ENCODE data around the gene RAX2. TPM values are rescaled to one million over a fixed set of nuclear protein-coding genes. Genes with fewer than 3 reads are reported as not detected.
A peak's percentile ranks its signal among the peaks of the same experiment; 100 is the strongest.

RAX2 gene
- total RNA-seq, 1 donor from 2014 or later, result not detected

- Histone ChIP-seq H3K4me3 (ENCODE audit: low read length in 3 of 3) (no peak overlapping the region), H3K9ac (ENCODE audit: low read depth in 1 of 3, low read length in 3 of 3) (no peak overlapping the region), H3K9me3 (ENCODE audit: control insufficient read depth in 3 of 3, low read length in 3 of 3) (no peaks in the 10 kb centered on the region), H3K4me1 (ENCODE audit: control insufficient read depth in 3 of 3, insufficient read depth in 3 of 3, low read length in 3 of 3) (no peaks in the 10 kb centered on the region), H3K27ac (ENCODE audit: low read depth, low read length) (no peak overlapping the region), H3K27me3 (ENCODE audit: control insufficient read depth in 3 of 3, insufficient read depth in 3 of 3, low read length in 3 of 3) (peaks cover 19 to 23% (median 22%) of the 10 kb centered on the region in 3 donors), H3K36me3 (ENCODE audit: control insufficient read depth in 3 of 3, insufficient read depth in 3 of 3, low read length in 3 of 3) (no peaks in the 10 kb centered on the region)
Observed at GRCh38 chr19:3737487-3738205, 34.4 kb downstream of the RAX2 start.

DNA sequence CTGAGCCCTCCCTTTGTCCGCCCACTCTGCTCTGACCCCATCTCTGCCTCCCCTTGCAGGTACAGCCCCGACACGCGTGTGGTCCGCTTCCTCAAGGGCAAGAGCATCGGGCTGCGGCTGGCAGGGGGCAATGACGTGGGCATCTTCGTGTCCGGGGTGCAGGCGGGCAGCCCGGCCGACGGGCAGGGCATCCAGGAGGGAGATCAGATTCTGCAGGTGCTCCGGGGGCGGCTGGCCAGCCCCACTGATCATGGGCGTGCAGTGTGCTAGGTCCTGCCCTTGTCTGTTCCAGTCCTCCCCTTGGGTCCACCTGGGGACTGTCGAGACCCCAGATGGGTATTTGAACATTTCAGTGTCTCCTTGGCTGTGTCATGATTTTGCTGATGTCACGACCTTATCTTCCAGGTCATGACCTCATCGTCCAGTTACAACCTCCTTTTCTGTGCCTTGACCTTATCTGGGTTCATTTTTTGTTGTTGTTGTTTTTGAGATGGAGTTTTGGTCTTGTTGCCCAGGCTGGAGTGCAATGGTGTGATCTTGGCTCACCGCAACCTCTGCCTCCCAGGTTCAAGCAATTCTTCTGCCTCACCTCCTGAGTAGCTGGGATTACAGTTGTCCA is 35.8 kb downstream of the RAX2 start:
- H3K27ac ChIP-seq (ENCODE audit: low read depth, low read length), result no peak overlapping the region
- no peaks in the 10 kb centered on the region for H3K9me3 ChIP-seq (ENCODE audit: control insufficient read depth in 3 of 3, low read length in 3 of 3)
- no peak overlapping the region for H3K9ac ChIP-seq (ENCODE audit: low read depth in 1 of 3, low read length in 3 of 3)
- no peaks in the 10 kb centered on the region for H3K4me1 ChIP-seq (ENCODE audit: control insufficient read depth in 3 of 3, insufficient read depth in 3 of 3, low read length in 3 of 3)
- peaks cover 19 to 23% (median 22%) of the 10 kb centered on the region in 3 donors for H3K27me3 ChIP-seq (ENCODE audit: control insufficient read depth in 3 of 3, insufficient read depth in 3 of 3, low read length in 3 of 3)
- no peaks in the 10 kb centered on the region for H3K36me3 ChIP-seq (ENCODE audit: control insufficient read depth in 3 of 3, insufficient read depth in 3 of 3, low read length in 3 of 3)
- no peak overlapping the region for H3K4me3 ChIP-seq (ENCODE audit: low read length in 3 of 3)

DNA sequence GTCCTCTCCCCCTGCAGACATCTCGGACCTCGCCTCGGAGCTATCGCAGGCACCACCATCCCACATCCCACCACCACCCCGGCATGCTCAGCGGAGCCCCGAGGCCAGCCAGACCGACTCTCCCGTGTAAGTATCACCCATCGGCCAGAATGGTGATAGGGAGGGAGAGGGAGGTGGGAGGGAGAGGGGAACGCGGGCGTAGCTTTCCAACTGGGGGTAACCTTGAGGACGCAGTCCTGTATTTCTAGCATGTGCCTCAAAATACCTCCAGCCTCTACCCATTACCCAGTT is 37.8 kb downstream of the RAX2 start:
- Histone ChIP-seq H3K4me3 (ENCODE audit: low read length in 3 of 3) (no peak overlapping the region), H3K9me3 (ENCODE audit: control insufficient read depth in 3 of 3, low read length in 3 of 3) (no peaks in the 10 kb centered on the region), H3K36me3 (ENCODE audit: control insufficient read depth in 3 of 3, insufficient read depth in 3 of 3, low read length in 3 of 3) (no peaks in the 10 kb centered on the region), H3K9ac (ENCODE audit: low read depth in 1 of 3, low read length in 3 of 3) (no peak overlapping the region), H3K27ac (ENCODE audit: low read depth, low read length) (no peak overlapping the region), H3K27me3 (ENCODE audit: control insufficient read depth in 3 of 3, insufficient read depth in 3 of 3, low read length in 3 of 3) (peaks cover 19 to 23% (median 22%) of the 10 kb centered on the region in 3 donors), H3K4me1 (ENCODE audit: control insufficient read depth in 3 of 3, insufficient read depth in 3 of 3, low read length in 3 of 3) (no peaks in the 10 kb centered on the region)

GRCh38 chr19:3733549-3734309 is 38.3 kb downstream of the RAX2 start:
- no peak overlapping the region for H3K4me3 ChIP-seq (ENCODE audit: low read length in 3 of 3)
- H3K4me1 ChIP-seq (ENCODE audit: control insufficient read depth in 3 of 3, insufficient read depth in 3 of 3, low read length in 3 of 3), result no peaks in the 10 kb centered on the region
- H3K36me3 ChIP-seq (ENCODE audit: control insufficient read depth in 3 of 3, insufficient read depth in 3 of 3, low read length in 3 of 3), result no peaks in the 10 kb centered on the region
- no peak overlapping the region for H3K27ac ChIP-seq (ENCODE audit: low read depth, low read length)
- no peaks in the 10 kb centered on the region for H3K9me3 ChIP-seq (ENCODE audit: control insufficient read depth in 3 of 3, low read length in 3 of 3)
- H3K9ac ChIP-seq (ENCODE audit: low read depth in 1 of 3, low read length in 3 of 3), result no peak overlapping the region
- H3K27me3 ChIP-seq (ENCODE audit: control insufficient read depth in 3 of 3, insufficient read depth in 3 of 3, low read length in 3 of 3), result peaks cover 19 to 23% (median 22%) of the 10 kb centered on the region in 3 donors

- Histone ChIP-seq H3K4me3 (ENCODE audit: low read length in 3 of 3) (no peak overlapping the region), H3K27ac (ENCODE audit: low read depth, low read length) (no peak overlapping the region), H3K36me3 (ENCODE audit: control insufficient read depth in 3 of 3, insufficient read depth in 3 of 3, low read length in 3 of 3) (no peaks in the 10 kb centered on the region), H3K27me3 (ENCODE audit: control insufficient read depth in 3 of 3, insufficient read depth in 3 of 3, low read length in 3 of 3) (peaks cover 9 to 16% (median 9%) of the 10 kb centered on the region in 3 donors), H3K9ac (ENCODE audit: low read depth in 1 of 3, low read length in 3 of 3) (no peak overlapping the region), H3K4me1 (ENCODE audit: control insufficient read depth in 3 of 3, insufficient read depth in 3 of 3, low read length in 3 of 3) (no peaks in the 10 kb centered on the region), H3K9me3 (ENCODE audit: control insufficient read depth in 3 of 3, low read length in 3 of 3) (no peaks in the 10 kb centered on the region)
Observed at GRCh38 chr19:3732108-3732507, 39.9 kb downstream of the RAX2 start.

GRCh38 chr19:3730457-3730958 is 41.5 kb downstream of the RAX2 start:
- no peaks in the 10 kb centered on the region for H3K36me3 ChIP-seq (ENCODE audit: control insufficient read depth in 3 of 3, insufficient read depth in 3 of 3, low read length in 3 of 3)
- no peaks in the 10 kb centered on the region for H3K9me3 ChIP-seq (ENCODE audit: control insufficient read depth in 3 of 3, low read length in 3 of 3)
- H3K4me1 ChIP-seq (ENCODE audit: control insufficient read depth in 3 of 3, insufficient read depth in 3 of 3, low read length in 3 of 3), result no peaks in the 10 kb centered on the region
- H3K27ac ChIP-seq (ENCODE audit: low read depth, low read length), result no peak overlapping the region
- H3K27me3 ChIP-seq (ENCODE audit: control insufficient read depth in 3 of 3, insufficient read depth in 3 of 3, low read length in 3 of 3), result peaks cover 2 to 14% (median 5%) of the 10 kb centered on the region in 3 donors
- H3K9ac ChIP-seq (ENCODE audit: low read depth in 1 of 3, low read length in 3 of 3), result no peak overlapping the region
- H3K4me3 ChIP-seq (ENCODE audit: low read length in 3 of 3), result no peak overlapping the region

GRCh38 chr19:3725640-3726310 is 46.3 kb downstream of the RAX2 start:
- Histone ChIP-seq H3K9me3 (ENCODE audit: control insufficient read depth in 3 of 3, low read length in 3 of 3) (no peaks in the 10 kb centered on the region), H3K27ac (ENCODE audit: low read depth, low read length) (no peak overlapping the region), H3K4me1 (ENCODE audit: control insufficient read depth in 3 of 3, insufficient read depth in 3 of 3, low read length in 3 of 3) (peaks cover 0 to 7% (median 2%) of the 10 kb centered on the region in 3 donors), H3K27me3 (ENCODE audit: control insufficient read depth in 3 of 3, insufficient read depth in 3 of 3, low read length in 3 of 3) (peaks cover 20 to 35% (median 25%) of the 10 kb centered on the region in 3 donors), H3K36me3 (ENCODE audit: control insufficient read depth in 3 of 3, insufficient read depth in 3 of 3, low read length in 3 of 3) (no peaks in the 10 kb centered on the region), H3K9ac (ENCODE audit: low read depth in 1 of 3, low read length in 3 of 3) (peak overlapping the region in 1 of 3 donors; percentile 33), H3K4me3 (ENCODE audit: low read length in 3 of 3) (no peak overlapping the region)

DNA sequence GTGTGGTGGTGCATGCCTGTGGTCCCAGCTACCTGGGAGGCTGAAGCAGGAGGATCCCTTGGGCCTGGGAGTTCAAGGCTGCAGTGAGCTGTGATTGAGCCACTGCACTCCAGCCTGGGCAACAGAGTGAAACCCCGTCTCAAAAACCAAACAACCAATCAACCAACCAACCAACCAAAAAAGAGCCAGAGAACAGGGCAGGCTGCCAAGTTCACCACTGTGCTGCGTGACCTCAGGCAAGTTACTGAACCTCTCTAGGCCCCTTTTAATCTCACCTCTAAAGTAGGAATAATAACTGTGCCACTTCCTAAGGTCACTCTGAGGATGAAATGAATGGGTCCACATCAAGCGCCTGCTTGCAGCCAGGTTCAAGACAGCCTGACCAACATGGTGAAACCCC is 46.9 kb downstream of the RAX2 start:
- Histone ChIP-seq H3K9me3 (ENCODE audit: control insufficient read depth in 3 of 3, low read length in 3 of 3) (no peaks in the 10 kb centered on the region), H3K4me1 (ENCODE audit: control insufficient read depth in 3 of 3, insufficient read depth in 3 of 3, low read length in 3 of 3) (peaks cover 0 to 7% (median 2%) of the 10 kb centered on the region in 3 donors), H3K27me3 (ENCODE audit: control insufficient read depth in 3 of 3, insufficient read depth in 3 of 3, low read length in 3 of 3) (peaks cover 26 to 41% (median 31%) of the 10 kb centered on the region in 3 donors), H3K36me3 (ENCODE audit: control insufficient read depth in 3 of 3, insufficient read depth in 3 of 3, low read length in 3 of 3) (no peaks in the 10 kb centered on the region), H3K4me3 (ENCODE audit: low read length in 3 of 3) (no peak overlapping the region), H3K9ac (ENCODE audit: low read depth in 1 of 3, low read length in 3 of 3) (no peak overlapping the region), H3K27ac (ENCODE audit: low read depth, low read length) (no peak overlapping the region)

DNA sequence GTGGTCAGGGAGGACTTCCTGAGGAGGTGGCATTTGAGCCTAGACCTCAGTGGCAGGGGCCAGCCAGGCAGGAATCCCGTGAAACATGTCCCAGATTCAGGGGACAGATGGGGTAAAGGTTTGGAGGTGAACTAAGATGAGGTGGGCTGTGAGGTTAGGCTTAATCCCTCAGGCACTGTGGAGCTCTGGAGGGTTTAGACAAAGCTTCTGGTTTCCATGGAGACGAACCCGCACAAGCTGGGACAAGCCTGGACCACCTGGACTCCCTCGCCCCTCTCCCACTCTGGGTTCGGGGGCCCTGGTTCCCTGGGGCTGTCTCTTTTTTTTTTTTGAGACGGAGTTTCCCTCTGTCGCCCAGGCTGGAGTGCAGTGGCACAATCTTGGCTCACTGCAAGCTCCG is 48.1 kb downstream of the RAX2 start:
- Histone ChIP-seq H3K27me3 (ENCODE audit: control insufficient read depth in 3 of 3, insufficient read depth in 3 of 3, low read length in 3 of 3) (peaks cover 37 to 46% (median 41%) of the 10 kb centered on the region in 3 donors), H3K4me3 (ENCODE audit: low read length in 3 of 3) (no peak overlapping the region), H3K27ac (ENCODE audit: low read depth, low read length) (no peak overlapping the region), H3K4me1 (ENCODE audit: control insufficient read depth in 3 of 3, insufficient read depth in 3 of 3, low read length in 3 of 3) (peaks cover 0 to 7% (median 2%) of the 10 kb centered on the region in 3 donors), H3K36me3 (ENCODE audit: control insufficient read depth in 3 of 3, insufficient read depth in 3 of 3, low read length in 3 of 3) (no peaks in the 10 kb centered on the region), H3K9me3 (ENCODE audit: control insufficient read depth in 3 of 3, low read length in 3 of 3) (no peaks in the 10 kb centered on the region), H3K9ac (ENCODE audit: low read depth in 1 of 3, low read length in 3 of 3) (no peak overlapping the region)
